Activated CD8-positive, alpha-beta memory T cell treated with anti-CD3 and anti-CD28 coated beads, Interleukin-2, amount 50 U/mL, for 24 hours (primary cell): Measurements from ENCODE around the gene BANP.
"Not testable (repeated sequence)": the region's sequence is repeated elsewhere in the genome, so short reads cannot be mapped to it uniquely, and the experiment has no call there.

Experiments used
- DNase-seq: peaks from one replicate; pipeline ENCODE4 v3.0.0-alpha.2; 2020; ENCODE audit errors: extremely low read depth

Gene BANP

GRCh38 chr16:88028177-88028930, 77.1 kb downstream of the BANP start:
- not testable (repeated sequence) for DNase-seq

- DNase-seq = no peak
These were observed 79.3 kb downstream of the BANP start for GRCh38 chr16:88030498-88030897.

- not testable (repeated sequence) for DNase-seq
These were observed 79.7 kb downstream of the BANP start for GRCh38 chr16:88030961-88031360.

- DNase-seq = not testable (repeated sequence)
These were observed 81.9 kb downstream of the BANP start for GRCh38 chr16:88033003-88033740.

- no peak for DNase-seq
These were observed 83.5 kb downstream of the BANP start for GRCh38 chr16:88034770-88035169.

- no peak for DNase-seq
These were observed 84.1 kb downstream of the BANP start for GRCh38 chr16:88035292-88035691.

GRCh38 chr16:88035884-88036639, 84.8 kb downstream of the BANP start:
- not testable (repeated sequence) for DNase-seq

- DNase-seq = not testable (repeated sequence)
These were observed 85.4 kb downstream of the BANP start for GRCh38 chr16:88036640-88036996.

GRCh38 chr16:88037359-88037758, 86.1 kb downstream of the BANP start:
- DNase-seq = not testable (repeated sequence)

GRCh38 chr16:88037876-88038525, 86.8 kb downstream of the BANP start:
- not testable (repeated sequence) for DNase-seq

- DNase-seq = not testable (repeated sequence)
These were observed 87.3 kb downstream of the BANP start for GRCh38 chr16:88038526-88038908.

GRCh38 chr16:88039591-88039990, 88.4 kb downstream of the BANP start:
- no peak for DNase-seq

GRCh38 chr16:88040196-88040876, 89.1 kb downstream of the BANP start:
- DNase-seq = not testable (repeated sequence)

- not testable (repeated sequence) for DNase-seq
These were observed 89.6 kb downstream of the BANP start for GRCh38 chr16:88040877-88041244.

- DNase-seq = not testable (repeated sequence)
These were observed 90.3 kb downstream of the BANP start for GRCh38 chr16:88041506-88041905.

- not testable (repeated sequence) for DNase-seq
These were observed 90.8 kb downstream of the BANP start for GRCh38 chr16:88041986-88042562.

GRCh38 chr16:88043208-88043910, 92.1 kb downstream of the BANP start:
- not testable (repeated sequence) for DNase-seq

GRCh38 chr16:88044121-88044581, 92.9 kb downstream of the BANP start:
- DNase-seq = not testable (repeated sequence)

- not testable (repeated sequence) for DNase-seq
These were observed 94.1 kb downstream of the BANP start for GRCh38 chr16:88045361-88045760.

GRCh38 chr16:88045820-88046303, 94.6 kb downstream of the BANP start:
- no peak for DNase-seq
